IMR-90 (cell line): Measurements from ENCODE around the gene RIPOR2.

Source experiments
- BHLHE40 ChIP-seq: fragments of 150-350 bp; IDR thresholded peaks from 2 replicates; pipeline ENCODE4 v1.6.1; 2016; ENCODE audit warnings: mild to moderate bottlenecking, low read depth, low read length
- CEBPB ChIP-seq: IDR thresholded peaks from 2 replicates; pipeline ENCODE4 v1.6.1; 2012; ENCODE audit warnings: low read depth, low read length, improper control_type of control experiment
- CTCF ChIP-seq: conservative IDR thresholded peaks from 2 replicates; pipeline ENCODE4 v1.5.1; 2012; ENCODE audit warnings: mild to moderate bottlenecking, low read depth, low read length, improper control_type of control experiment
- ELK1 ChIP-seq: fragments of 150-350 bp; IDR thresholded peaks from 2 replicates; pipeline ENCODE4 v1.6.1; 2016; ENCODE audit warnings: low read depth, mild to moderate bottlenecking, low read length, moderate library complexity, borderline replicate concordance
- FOS ChIP-seq: fragments of 150-350 bp; IDR thresholded peaks from 2 replicates; pipeline ENCODE4 v1.6.1; 2016; ENCODE audit warnings: low read depth, low read length
- MAFK ChIP-seq: IDR thresholded peaks from 2 replicates; pipeline ENCODE4 v1.6.1; 2012; ENCODE audit warnings: low read depth, low read length, improper control_type of control experiment
- MAZ ChIP-seq: IDR thresholded peaks from 2 replicates; pipeline ENCODE4 v1.6.1; 2012; ENCODE audit warnings: low read depth, mild to moderate bottlenecking, low read length, improper control_type of control experiment, moderate library complexity, borderline replicate concordance
- MXI1 ChIP-seq: IDR thresholded peaks from 2 replicates; pipeline ENCODE4 v1.6.1; 2012; ENCODE audit warnings: low read depth, mild to moderate bottlenecking, low read length, moderate library complexity, borderline replicate concordance
- POLR2A ChIP-seq: IDR thresholded peaks from 2 replicates; pipeline ENCODE4 v1.6.1; 2012; ENCODE audit warnings: mild to moderate bottlenecking, low read depth, low read length
- RFX5 ChIP-seq: IDR thresholded peaks from 2 replicates; pipeline ENCODE4 v1.8.0; 2012; ENCODE audit warnings: low read depth, mild to moderate bottlenecking, low read length, moderate library complexity
- SMC3 ChIP-seq: fragments of 150-350 bp; IDR thresholded peaks from 2 replicates; pipeline ENCODE4 v1.6.1; 2016; ENCODE audit warnings: low read depth, mild to moderate bottlenecking, antibody characterized with exemption, low read length, moderate library complexity
- USF2 ChIP-seq: fragments of 150-350 bp; IDR thresholded peaks from 2 replicates; pipeline ENCODE4 v1.6.1; 2017; ENCODE audit warnings: mild to moderate bottlenecking, antibody characterized with exemption, low read length, low read depth

- TF ChIP-seq POLR2A = no peak
- peak; percentile 68 for TF ChIP-seq CTCF
- TF ChIP-seq MAZ = no peak
- TF ChIP-seq ELK1 = no peak
- no peak for TF ChIP-seq BHLHE40
- TF ChIP-seq SMC3 = peak; percentile 57
- no peak for TF ChIP-seq RFX5
- TF ChIP-seq CEBPB = no peak
- TF ChIP-seq MXI1 = no peak
- TF ChIP-seq USF2 = no peak
- no peak for TF ChIP-seq MAFK
- no peak for TF ChIP-seq FOS
Observed at GRCh38 chr6:24766680-24767462, 168.9 kb downstream of the RIPOR2 start.
